Measurements from ENCODE around the gene ADAMTS12. TPM values are rescaled to one million over a fixed set of nuclear protein-coding genes. Genes with fewer than 3 reads are reported as not detected.

The ADAMTS12 gene
- total RNA-seq, 6 experiments from 2014 or later = 1.1 to 3.9 (median 1.7) TPM

DNA sequence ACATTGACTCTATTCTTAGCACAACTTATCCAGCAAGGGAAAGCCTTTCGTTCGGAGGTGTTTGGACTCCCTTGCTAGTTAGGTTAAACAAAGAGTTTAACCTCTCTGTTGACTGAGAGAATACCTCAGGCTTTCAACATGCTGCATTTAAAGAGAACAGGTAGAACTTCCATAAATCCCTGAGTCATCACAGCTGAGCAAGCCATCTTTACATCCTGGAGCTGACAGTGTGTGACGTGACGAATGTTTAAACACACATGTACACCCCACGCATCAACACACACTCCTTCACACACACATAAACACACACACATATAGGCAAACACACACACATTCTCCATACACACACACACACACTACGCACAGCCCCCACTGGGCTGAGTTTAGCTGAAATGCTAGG lies 152.8 kb downstream of the ADAMTS12 start:
- no peak for ATAC-seq
- Histone ChIP-seq H3K4me3 (no peak overlapping the region), H3K27ac (no peak overlapping the region), H3K36me3 (no peaks in the 10 kb centered on the region), H3K27me3 (no peaks in the 10 kb centered on the region), H3K4me1 (peaks cover 0 to 24% (median 5%) of the 10 kb centered on the region in 4 donors), H3K9me3 (no peaks in the 10 kb centered on the region)
- WGBS (ENCODE audit: insufficient coverage, low coverage, low lambda C conversion rate, missing lambda C conversion rate) = 76% methylated on average over 5 of the region's 6 CpGs
- intact Hi-C loops (cut with DNase I) = no loop called here
- no peak for DNase-seq
- TF ChIP-seq POLR2A (IDR thresholded peaks at IDR 0.05) (no peak), CTCF (IDR thresholded peaks at IDR 0.05) (no peak)

DNA sequence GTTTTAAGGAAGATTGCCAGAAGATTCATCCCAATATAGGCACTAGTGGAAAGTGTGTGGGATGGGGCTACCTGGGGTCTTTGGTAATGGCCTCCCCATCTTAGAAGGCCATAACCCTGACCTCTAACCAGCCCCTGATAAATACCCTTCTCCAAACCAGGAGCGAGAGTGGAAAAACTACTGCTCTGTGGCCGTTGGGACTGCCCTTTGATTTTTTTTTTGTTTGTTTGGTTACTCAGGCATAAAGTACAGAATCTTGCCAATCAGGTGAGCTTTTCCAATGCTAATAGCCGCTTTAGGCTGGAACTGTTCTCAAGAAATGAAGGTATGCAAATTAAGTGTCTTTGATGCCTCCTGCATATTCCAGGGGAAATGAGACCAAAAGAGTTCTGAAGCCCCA lies 153.7 kb downstream of the ADAMTS12 start:
- Histone ChIP-seq H3K4me3 (no peak overlapping the region), H3K36me3 (no peaks in the 10 kb centered on the region), H3K27ac (peak overlapping the region in 1 of 3 donors; percentile 51), H3K4me1 (peaks cover 0 to 24% (median 5%) of the 10 kb centered on the region in 4 donors), H3K9me3 (no peaks in the 10 kb centered on the region), H3K27me3 (no peaks in the 10 kb centered on the region)
- WGBS (ENCODE audit: insufficient coverage, low coverage, low lambda C conversion rate, missing lambda C conversion rate) = 22% methylated on average over 3 of the region's 3 CpGs
- DNase-seq (no peak), ATAC-seq (peak; percentile 58 to 78 (median 72))
- intact Hi-C loops (cut with DNase I) = no loop called here
- TF ChIP-seq POLR2A (IDR thresholded peaks at IDR 0.05) (no peak), CTCF (IDR thresholded peaks at IDR 0.05) (no peak)

DNA sequence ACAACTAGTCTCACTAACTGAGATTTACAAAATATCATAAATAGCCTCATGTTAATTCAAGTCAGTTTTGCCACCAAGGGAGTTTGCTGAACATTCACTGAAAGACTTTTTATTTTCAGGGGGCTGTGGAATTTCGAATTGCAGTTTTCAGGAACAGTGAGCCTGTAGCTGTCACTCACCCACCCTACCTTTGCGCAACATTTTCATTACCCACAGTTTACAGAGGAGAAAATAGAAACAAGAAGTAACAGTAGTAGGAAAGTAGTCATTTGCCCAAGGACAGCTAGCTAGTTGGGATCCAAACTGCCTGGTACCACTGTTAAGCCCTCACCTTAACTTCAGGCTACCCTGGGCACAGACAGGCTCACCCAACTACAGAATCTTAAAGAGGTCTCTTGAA lies 154.1 kb downstream of the ADAMTS12 start:
- peak; percentile 48 to 67 (median 59) for ATAC-seq
- Histone ChIP-seq H3K36me3 (no peaks in the 10 kb centered on the region), H3K9me3 (no peaks in the 10 kb centered on the region), H3K4me3 (no peak overlapping the region), H3K4me1 (peaks cover 0 to 24% (median 5%) of the 10 kb centered on the region in 4 donors), H3K27ac (peak overlapping the region in 1 of 3 donors; percentile 51), H3K27me3 (no peaks in the 10 kb centered on the region)
- no peak for TF ChIP-seq POLR2A (IDR thresholded peaks at IDR 0.05)
- TF ChIP-seq CTCF (IDR thresholded peaks at IDR 0.05) = no peak
- intact Hi-C loops (cut with DNase I) = no loop called here
- DNase-seq = no peak
- WGBS (ENCODE audit: insufficient coverage, low coverage, low lambda C conversion rate, missing lambda C conversion rate) = 23% methylated on average over 2 of the region's 2 CpGs

DNA sequence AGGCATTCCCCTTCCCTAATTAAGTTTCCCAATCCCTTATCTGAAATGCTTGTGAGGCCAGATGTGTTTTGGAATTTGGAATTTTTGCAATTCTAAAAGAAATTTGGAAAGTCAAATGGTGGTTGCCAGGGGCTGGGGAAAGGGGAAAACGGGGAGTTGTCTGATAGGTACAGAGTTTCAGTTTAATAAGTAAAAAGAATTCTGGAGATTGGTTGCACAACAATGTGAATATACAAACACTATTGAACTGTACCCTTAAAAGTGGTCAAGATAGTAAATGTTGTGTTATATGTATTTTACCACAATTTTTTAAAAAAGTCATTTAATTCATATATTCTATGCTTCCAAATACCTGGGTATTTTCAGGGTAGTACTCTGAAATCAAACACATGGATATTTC lies 154.5 kb downstream of the ADAMTS12 start:
- WGBS (ENCODE audit: insufficient coverage, low coverage, low lambda C conversion rate, missing lambda C conversion rate) = 12% methylated on average over 1 of the region's 1 CpG

More for the DNA sequence above, 154.5 kb downstream of the ADAMTS12 start:
- DNase-seq (no peak), ATAC-seq (peak in 3 of 4 donors; percentile 38 to 60 (median 53))
- TF ChIP-seq POLR2A (IDR thresholded peaks at IDR 0.05) = no peak
- no peak for TF ChIP-seq CTCF (IDR thresholded peaks at IDR 0.05)
- no peaks in the 10 kb centered on the region for H3K27me3 ChIP-seq
- H3K9me3 ChIP-seq = no peaks in the 10 kb centered on the region
- H3K4me3 ChIP-seq = no peak overlapping the region
- no peaks in the 10 kb centered on the region for H3K36me3 ChIP-seq
- H3K4me1 ChIP-seq = peaks cover 0 to 24% (median 5%) of the 10 kb centered on the region in 4 donors
- intact Hi-C loops (cut with DNase I) = no loop called here
- H3K27ac ChIP-seq = no peak overlapping the region
